CD4-positive, alpha-beta T cell treated with Interleukin-6 for 4 hours (primary cell): ENCODE results near the gene CPEB1.
A peak's percentile ranks its signal among the peaks of the same experiment; 100 is the strongest.

Experiments
- DNase-seq: peaks from one replicate; pipeline ENCODE4 v3.0.0-alpha.2; 2020; ENCODE audit warnings: mixed read lengths

CPEB1 gene

GRCh38 chr15:82580713-82581112 is 66.5 kb downstream of the CPEB1 start:
- DNase-seq, result no peak

- no peak for DNase-seq
These were observed 71.8 kb downstream of the CPEB1 start for GRCh38 chr15:82575335-82575734.

GRCh38 chr15:82572986-82573385 is 74.2 kb downstream of the CPEB1 start:
- DNase-seq, result no peak

- DNase-seq, result no peak
These were observed 74.9 kb downstream of the CPEB1 start for GRCh38 chr15:82572311-82572710.

- DNase-seq, result peak; percentile 2
These were observed 75.4 kb downstream of the CPEB1 start for GRCh38 chr15:82571722-82572222.

GRCh38 chr15:82570721-82571508 is 76.2 kb downstream of the CPEB1 start:
- DNase-seq, result no peak

- DNase-seq, result no peak
These were observed 77.3 kb downstream of the CPEB1 start for GRCh38 chr15:82569834-82570233.

- no peak for DNase-seq
These were observed 78.2 kb downstream of the CPEB1 start for GRCh38 chr15:82568986-82569385.

- no peak for DNase-seq
These were observed 79.5 kb downstream of the CPEB1 start for GRCh38 chr15:82567661-82568060.

GRCh38 chr15:82566690-82567089 is 80.5 kb downstream of the CPEB1 start:
- DNase-seq, result no peak

GRCh38 chr15:82558502-82558901 is 88.7 kb downstream of the CPEB1 start:
- no peak for DNase-seq

GRCh38 chr15:82556315-82557035 is 90.7 kb downstream of the CPEB1 start:
- no peak for DNase-seq

GRCh38 chr15:82554849-82555248 is 92.3 kb downstream of the CPEB1 start:
- DNase-seq, result no peak

GRCh38 chr15:82554351-82554750 is 92.8 kb downstream of the CPEB1 start:
- DNase-seq, result no peak

GRCh38 chr15:82553846-82554245 is 93.3 kb downstream of the CPEB1 start:
- no peak for DNase-seq

GRCh38 chr15:82552861-82553260 is 94.3 kb downstream of the CPEB1 start:
- no peak for DNase-seq

- no peak for DNase-seq
These were observed 95.4 kb downstream of the CPEB1 start for GRCh38 chr15:82551646-82552247.

- no peak for DNase-seq
These were observed 97.9 kb downstream of the CPEB1 start for GRCh38 chr15:82549199-82549665.

- DNase-seq, result no peak
These were observed 98.5 kb downstream of the CPEB1 start for GRCh38 chr15:82548700-82549099.

GRCh38 chr15:82545478-82545877 is 101.7 kb downstream of the CPEB1 start:
- no peak for DNase-seq

GRCh38 chr15:82545002-82545401 is 102.2 kb downstream of the CPEB1 start:
- DNase-seq, result no peak

- DNase-seq, result no peak
These were observed 102.7 kb downstream of the CPEB1 start for GRCh38 chr15:82544431-82544830.

GRCh38 chr15:82543160-82543559 is 104.0 kb downstream of the CPEB1 start:
- DNase-seq, result no peak

GRCh38 chr15:82540984-82541431 is 106.2 kb downstream of the CPEB1 start:
- no peak for DNase-seq
